ENCODE measurements around the gene TMEM63B.
"Not testable (repeated sequence)": the region's sequence is repeated elsewhere in the genome, so short reads cannot be mapped to it uniquely, and the experiment has no call there.

TMEM63B gene

GRCh38 chr6:44183783-44184182 lies 56.4 kb downstream of the TMEM63B start:
- DNase-seq (ENCODE audit: extremely low spot score) = no peak
- ChIA-PET CTCF (interaction anchor here (0.6 to 3.8 kb wide), 2 partner anchors 11 to 12 kb away, joined by 3 to 27 read pairs; no protein-coding TSS in a partner anchor), POLR2A (no interaction called here)
- TF ChIP-seq, protein P1, sequence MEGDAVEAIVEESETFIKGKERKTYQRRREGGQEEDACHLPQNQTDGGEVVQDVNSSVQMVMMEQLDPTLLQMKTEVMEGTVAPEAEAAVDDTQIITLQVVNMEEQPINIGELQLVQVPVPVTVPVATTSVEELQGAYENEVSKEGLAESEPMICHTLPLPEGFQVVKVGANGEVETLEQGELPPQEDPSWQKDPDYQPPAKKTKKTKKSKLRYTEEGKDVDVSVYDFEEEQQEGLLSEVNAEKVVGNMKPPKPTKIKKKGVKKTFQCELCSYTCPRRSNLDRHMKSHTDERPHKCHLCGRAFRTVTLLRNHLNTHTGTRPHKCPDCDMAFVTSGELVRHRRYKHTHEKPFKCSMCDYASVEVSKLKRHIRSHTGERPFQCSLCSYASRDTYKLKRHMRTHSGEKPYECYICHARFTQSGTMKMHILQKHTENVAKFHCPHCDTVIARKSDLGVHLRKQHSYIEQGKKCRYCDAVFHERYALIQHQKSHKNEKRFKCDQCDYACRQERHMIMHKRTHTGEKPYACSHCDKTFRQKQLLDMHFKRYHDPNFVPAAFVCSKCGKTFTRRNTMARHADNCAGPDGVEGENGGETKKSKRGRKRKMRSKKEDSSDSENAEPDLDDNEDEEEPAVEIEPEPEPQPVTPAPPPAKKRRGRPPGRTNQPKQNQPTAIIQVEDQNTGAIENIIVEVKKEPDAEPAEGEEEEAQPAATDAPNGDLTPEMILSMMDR (IDR thresholded peaks at IDR 0.05; ENCODE audit: control extremely low read depth, extremely low read depth, low read depth, missing control alignments) = no peak

- DNase-seq (ENCODE audit: extremely low spot score) = not testable (repeated sequence)
- CTCF ChIA-PET = interaction anchor here (1.0 to 3.8 kb wide), 6 partner anchors 8 to 52 kb away, joined by 3 to 27 read pairs (median 5); no protein-coding TSS in a partner anchor
- POLR2A ChIA-PET = interaction anchor here (0.9 kb wide), 1 partner anchor 68 kb away, joined by 3 read pairs; no protein-coding TSS in a partner anchor
Observed at GRCh38 chr6:44185356-44185755, 58.0 kb downstream of the TMEM63B start.

GRCh38 chr6:44185953-44186634 lies 58.7 kb downstream of the TMEM63B start:
- ChIA-PET CTCF (interaction anchor here (0.8 to 3.8 kb wide), 7 partner anchors 9 to 51 kb away, joined by 3 to 27 read pairs (median 4); no protein-coding TSS in a partner anchor), POLR2A (interaction anchor here (0.9 kb wide), 1 partner anchor 67 kb away, joined by 3 read pairs; no protein-coding TSS in a partner anchor)
- TF ChIP-seq, protein P1 (IDR thresholded peaks at IDR 0.05; ENCODE audit: control extremely low read depth, extremely low read depth, low read depth, missing control alignments) = no peak
- DNase-seq (ENCODE audit: extremely low spot score) = peak; percentile 18

- ChIA-PET CTCF (interaction anchor here (0.8 to 3.8 kb wide), 7 partner anchors 9 to 51 kb away, joined by 3 to 27 read pairs (median 4); no protein-coding TSS in a partner anchor), POLR2A (no interaction called here)
- TF ChIP-seq, protein P1 (IDR thresholded peaks at IDR 0.05; ENCODE audit: control extremely low read depth, extremely low read depth, low read depth, missing control alignments) = no peak
- DNase-seq (ENCODE audit: extremely low spot score) = no peak
Observed at GRCh38 chr6:44186635-44187025, 59.3 kb downstream of the TMEM63B start.

GRCh38 chr6:44188819-44189218 lies 61.5 kb downstream of the TMEM63B start:
- POLR2A ChIA-PET = no interaction called here
- TF ChIP-seq, protein P1 (IDR thresholded peaks at IDR 0.05; ENCODE audit: control extremely low read depth, extremely low read depth, low read depth, missing control alignments) = no peak
- DNase-seq (ENCODE audit: extremely low spot score) = no peak
- CTCF ChIA-PET = interaction anchor here (0.9 to 2.7 kb wide), 6 partner anchors 10 to 49 kb away, joined by 3 to 18 read pairs (median 4); partner anchors contain the start of gene SLC29A1

- POLR2A ChIA-PET = interaction anchor here (1.0 kb wide), 1 partner anchor 34 kb away, joined by 3 read pairs; the partner anchor contains the start of gene SLC29A1
- no peak for DNase-seq (ENCODE audit: extremely low spot score)
- CTCF ChIA-PET = interaction anchor here (0.7 to 2.7 kb wide), 8 partner anchors 9 to 45 kb away, joined by 3 to 18 read pairs (median 4); partner anchors contain the start of gene SLC29A1
- TF ChIP-seq, protein P1 (IDR thresholded peaks at IDR 0.05; ENCODE audit: control extremely low read depth, extremely low read depth, low read depth, missing control alignments) = no peak
Observed at GRCh38 chr6:44189257-44189656, 61.9 kb downstream of the TMEM63B start.

DNA sequence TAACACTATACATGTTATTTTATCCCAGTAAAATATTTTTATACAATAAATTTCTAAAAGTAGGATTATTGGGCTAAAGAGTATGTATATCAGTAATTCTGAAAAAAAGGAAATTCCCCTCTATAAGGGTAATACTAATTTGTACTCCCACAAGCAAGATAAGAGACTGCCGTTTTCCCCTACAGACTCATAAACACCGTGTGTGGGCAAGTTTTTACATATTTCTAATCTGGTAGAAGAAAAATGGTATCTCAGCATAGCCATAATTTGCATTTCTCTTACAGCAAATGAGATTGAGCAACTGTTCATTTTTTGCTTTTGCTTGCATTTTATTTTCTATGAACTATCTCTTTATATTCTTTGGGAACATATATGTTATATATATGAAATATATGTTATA lies 63.4 kb downstream of the TMEM63B start:
- peak; percentile 64 for DNase-seq (ENCODE audit: extremely low spot score)
- ChIA-PET CTCF (interaction anchor here (1.0 to 2.7 kb wide), 5 partner anchors 10 to 44 kb away, joined by 3 to 18 read pairs (median 7); no protein-coding TSS in a partner anchor), POLR2A (no interaction called here)
- TF ChIP-seq, protein P1 (IDR thresholded peaks at IDR 0.05; ENCODE audit: control extremely low read depth, extremely low read depth, low read depth, missing control alignments) = no peak
